K562 (cell line): Measurements from ENCODE around the gene MEF2D. TPM values are rescaled to one million over a fixed set of nuclear protein-coding genes. Genes with fewer than 3 reads are reported as not detected.
A peak's percentile ranks its signal among the peaks of the same experiment; 100 is the strongest.

Experiments
- ATAC-seq: fragments of 200-7000 bp; cut with Tn5 transposase; 3 replicates; pipeline ENCODE4 v1.9.1; 2020; ENCODE audit warnings: moderate library complexity
- BruUV-seq: library from RNA; stranded (reverse); fragments of 400-500 nt; replicated peaks from 2 replicates; lab custom pipeline; 2021; lab: Mats Ljungman, UMichigan
- CTCF ChIA-PET: fragments of 300-600 bp; formaldehyde crosslinking; extraction: SDS; loops from one replicate; lab custom pipeline; 2021; ENCODE audit warnings: low intra/inter-chr PET ratio; lab: Yijun Ruan, JAX
- POLR2A ChIA-PET: fragments of 300-600, 350-650 bp; sonication (Branson Sonifier 250); formaldehyde crosslinking; extraction: SDS; loops from one replicate; lab custom pipeline; 2021; ENCODE audit warnings: antibody characterized with exemption, inconsistent platforms; lab: Yijun Ruan, JAX
- DNase-seq, 4 experiments: peaks; one replicate each; pipeline versions ENCODE4 v3.0.0 to v3.0.0-alpha.2; 2011 to 2018; ENCODE audit warnings: low spot score in 3 of 4, mixed read lengths in 3 of 4; ENCODE audit errors: extremely low read depth in 1 of 4
- FAIRE-seq: peaks from 2 replicates; lab custom pipeline; 2011; peaks lifted over from hg19 to GRCh38; lab: Jason Lieb, UNC
- H2AFZ ChIP-seq: 2 replicates; pipeline ENCODE4 v1.6.0; 2011; ENCODE audit warnings: low read depth, low read length, control low read depth, inconsistent platforms
- H3K27ac ChIP-seq: fragments of 200-600 bp; 3 replicates; pipeline ENCODE4 v1.8.0; 2011; ENCODE audit warnings: low read depth, mild to moderate bottlenecking, control low read depth, inconsistent platforms, low read length, moderate library complexity, mixed read lengths; ENCODE audit errors: extremely low read depth
- H3K27me3 ChIP-seq, 2 experiments: fragments of 300-600 bp in 1 of 2; 2 replicates in 1 of 2; 3 replicates in 1 of 2; pipeline versions ENCODE4 v1.6.0 to v1.8.0; 2011; ENCODE audit warnings: inconsistent platforms in 2 of 2, low read length in 2 of 2, mild to moderate bottlenecking in 1 of 2, mixed read lengths in 1 of 2, moderate library complexity in 1 of 2; ENCODE audit not compliant: control insufficient read depth in 2 of 2, insufficient read depth in 2 of 2
- H3K36me3 ChIP-seq: fragments of 300-600 bp; 3 replicates; pipeline ENCODE4 v1.8.0; 2011; ENCODE audit warnings: mild to moderate bottlenecking, low read length, inconsistent platforms; ENCODE audit not compliant: control insufficient read depth, insufficient read depth
- H3K4me1 ChIP-seq, 2 experiments: fragments of 200-600 bp in 1 of 2; replicated peaks in 1 of 2; 2 replicates in 1 of 2; 3 replicates in 1 of 2; pipeline versions ENCODE4 v1.5.1 to v1.8.0; 2011; ENCODE audit warnings: inconsistent platforms in 2 of 2, low read length in 2 of 2, mild to moderate bottlenecking in 1 of 2, mixed read lengths in 1 of 2, moderate library complexity in 1 of 2; ENCODE audit not compliant: control insufficient read depth in 2 of 2, insufficient read depth in 2 of 2
- H3K4me2 ChIP-seq: 2 replicates; pipeline ENCODE4 v1.6.1; 2011; ENCODE audit warnings: low read length, control low read depth, inconsistent platforms, mixed read lengths; ENCODE audit not compliant: insufficient read depth
- H3K4me3 ChIP-seq: fragments of 200-600 bp; sonication (generic), shearing (Covaris generic); 2 replicates; pipeline ENCODE4 v1.5.1; 2016; ENCODE audit warnings: control low read depth, inconsistent platforms
- H3K79me2 ChIP-seq: fragments of 200-600 bp; 3 replicates; pipeline ENCODE4 v1.8.0; 2011; ENCODE audit warnings: low read length, inconsistent platforms; ENCODE audit not compliant: control insufficient read depth, insufficient read depth
- H3K9ac ChIP-seq, 2 experiments: 2 replicates each; pipeline versions ENCODE4 v1.6.0 to v1.6.1; 2011; ENCODE audit warnings: low read depth in 2 of 2, low read length in 2 of 2, control low read depth in 1 of 2, inconsistent platforms in 1 of 2, mild to moderate bottlenecking in 1 of 2, mixed read lengths in 1 of 2; ENCODE audit not compliant: insufficient read depth in 1 of 2
- H3K9me1 ChIP-seq: one replicate; pipeline ENCODE4 v1.6.0; 2011; ENCODE audit warnings: inconsistent platforms, mild to moderate bottlenecking, low read length, moderate library complexity; ENCODE audit not compliant: control insufficient read depth, insufficient read depth
- H3K9me3 ChIP-seq: replicated peaks from 2 replicates; pipeline ENCODE4 v1.5.1; 2011; ENCODE audit warnings: low read depth, low read length, inconsistent platforms; ENCODE audit not compliant: control insufficient read depth, insufficient read depth
- H4K20me1 ChIP-seq: replicated peaks from 2 replicates; pipeline ENCODE4 v1.6.1; 2011; ENCODE audit warnings: low read length, inconsistent platforms, mixed read lengths; ENCODE audit not compliant: control insufficient read depth, insufficient read depth
- ARID1B ChIP-seq: fragments of 450-650 bp; IDR thresholded peaks from 2 replicates; pipeline ENCODE4 v1.6.1; 2016; ENCODE audit warnings: antibody characterized with exemption, mild to moderate bottlenecking, inconsistent platforms
- C11orf30 ChIP-seq: fragments of 450-650 bp; IDR thresholded peaks from 2 replicates; pipeline ENCODE4 v1.6.1; 2016; ENCODE audit warnings: low read depth, mild to moderate bottlenecking
- CBFA2T3 ChIP-seq: fragments of 450-650 bp; IDR thresholded peaks from 2 replicates; pipeline ENCODE4 v1.6.1; 2017
- DMBX1 ChIP-seq: fragments of 250-450 bp; sonication (Bioruptor Pico); IDR thresholded peaks from 2 replicates; pipeline ENCODE4 v1.8.0; 2022; ENCODE audit warnings: inconsistent platforms, mild to moderate bottlenecking, moderate library complexity, borderline replicate concordance
- DPF2 ChIP-seq: fragments of 450-650 bp; IDR thresholded peaks from 2 replicates; pipeline ENCODE4 v1.6.1; 2016
- FOXK1 ChIP-seq: sonication (generic); formaldehyde crosslinking; IDR thresholded peaks from 2 replicates; pipeline ENCODE4 v1.8.0; 2022; ENCODE audit warnings: missing genetic modification reagents, mild to moderate bottlenecking, borderline replicate concordance
- HNRNPLL ChIP-seq: fragments of 200-400 bp; formaldehyde crosslinking; IDR thresholded peaks from 2 replicates; pipeline ENCODE4 v1.6.1; 2017; ENCODE audit warnings: low read length, low read depth, mild to moderate bottlenecking; ENCODE audit not compliant: poor library complexity, severe bottlenecking
- ILF3 ChIP-seq: fragments of 450-650 bp; IDR thresholded peaks from 2 replicates; pipeline ENCODE4 v1.6.1; 2018; ENCODE audit warnings: antibody characterized with exemption, mild to moderate bottlenecking, moderate library complexity, borderline replicate concordance
- KDM4B ChIP-seq, 2 experiments: fragments of 450-650 bp in 1 of 2; sonication (generic) in 1 of 2; IDR thresholded peaks; 2 replicates each; pipeline ENCODE4 v1.6.1; 2016 to 2017; ENCODE audit warnings: borderline replicate concordance in 2 of 2, antibody characterized with exemption in 1 of 2, low read depth in 1 of 2, mild to moderate bottlenecking in 1 of 2
- KLF16 ChIP-seq: IDR thresholded peaks from 2 replicates; pipeline ENCODE4 v1.6.1; 2016; ENCODE audit warnings: antibody characterized with exemption
- LCOR ChIP-seq: sonication (generic); formaldehyde crosslinking; IDR thresholded peaks from 2 replicates; pipeline ENCODE4 v1.8.0; 2022; ENCODE audit warnings: mild to moderate bottlenecking, missing genetic modification reagents
- MBD2 ChIP-seq: sonication (generic); IDR thresholded peaks from 2 replicates; pipeline ENCODE4 v1.6.1; 2016; ENCODE audit warnings: low read depth, borderline replicate concordance
- MCM2 ChIP-seq: fragments of 450-650 bp; IDR thresholded peaks from 2 replicates; pipeline ENCODE4 v1.6.1; 2017; ENCODE audit warnings: low read depth, mild to moderate bottlenecking
- MTA1 ChIP-seq: fragments of 450-650 bp; IDR thresholded peaks from 2 replicates; pipeline ENCODE4 v1.6.1; 2017; ENCODE audit warnings: borderline replicate concordance
- POLR3G ChIP-seq: IDR thresholded peaks from 2 replicates; pipeline ENCODE4 v1.6.1; 2011; ENCODE audit not compliant: insufficient read length, insufficient replicate concordance; ENCODE audit errors: extremely low read depth
- RCOR1 ChIP-seq, 2 experiments: IDR thresholded peaks; 2 replicates each; pipeline ENCODE4 v1.6.1; 2012; ENCODE audit warnings: low read depth in 2 of 2, low read length in 2 of 2, borderline replicate concordance in 1 of 2, improper control_type of control experiment in 1 of 2
- SMC3 ChIP-seq: conservative IDR thresholded peaks from 2 replicates; pipeline ENCODE4 v1.6.1; 2011; ENCODE audit warnings: low read depth, low read length, improper control_type of control experiment; ENCODE audit not compliant: insufficient read depth
- SNRNP70 ChIP-seq: fragments of 200-400 bp; formaldehyde crosslinking; optimal IDR thresholded peaks from 2 replicates; pipeline ENCODE3; 2017; ENCODE audit warnings: low read depth, low read length
- STAT5A ChIP-seq: IDR thresholded peaks from 2 replicates; pipeline ENCODE4 v1.6.1; 2012; ENCODE audit warnings: low read length, inconsistent platforms, borderline replicate concordance
- TAL1 ChIP-seq: fragments of 450-650 bp; IDR thresholded peaks from 2 replicates; pipeline ENCODE4 v1.6.1; 2016; ENCODE audit warnings: mild to moderate bottlenecking
- TCF3 ChIP-seq: sonication (generic); formaldehyde crosslinking; IDR thresholded peaks from 2 replicates; pipeline ENCODE4 v1.4.0; 2020; ENCODE audit warnings: mild to moderate bottlenecking, missing genetic modification reagents
- ZFP30 ChIP-seq: fragments of 250-450 bp; sonication (Bioruptor Pico); IDR thresholded peaks from 2 replicates; pipeline ENCODE4 v1.8.0; 2022; ENCODE audit warnings: moderate library complexity, mild to moderate bottlenecking, inconsistent platforms, borderline replicate concordance
- ZNF280A ChIP-seq: fragments of 450-650 bp; IDR thresholded peaks from 2 replicates; pipeline ENCODE4 v1.6.1; 2018; ENCODE audit warnings: mild to moderate bottlenecking, low read depth; ENCODE audit not compliant: partially characterized antibody
- WGBS: fragments of 100-300 bp; shearing (Covaris generic); methylation state at CpG from one replicate; pipeline ENCODE4 v1.1.6; 2016; ENCODE audit warnings: low coverage, mixed read lengths; ENCODE audit not compliant: insufficient coverage; ENCODE audit errors: missing lambda C conversion rate; 5-methylcytosine and 5-hydroxymethylcytosine counted together
- in situ Hi-C: fragments of 300-500 bp; cut with MboI; formaldehyde crosslinking; loops from 4 replicates; pipeline ENCODE4 v1.15.0; 2018; ENCODE audit warnings: inconsistent platforms, mixed read lengths
- intact Hi-C: fragments of 100-400 bp; cut with micrococcal nuclease; formaldehyde crosslinking; loops from 2 replicates; pipeline ENCODE4 v1.14.2; 2022
- polyA plus RNA-seq, 8 experiments: library from polyadenylated mRNA; depleted of rRNA in 4 of 8; stranded (reverse) in 5 of 8; unstranded in 3 of 8; fragments of >200 nt; fragmentation: Nextera tagmentation in 2 of 8; fragmentation: Illumina TruSeq in 1 of 8; extraction: Ambion mirVana in 2 of 8; extraction: Trizol in 1 of 8; gene quantifications; 2 replicates each; pipeline versions ENCODE4 v1.2.1 to v1.2.3, GENCODE V29; 2011 to 2014; ENCODE audit warnings: inconsistent platforms in 1 of 8, missing spikeins in 1 of 8
- total RNA-seq, 7 experiments: library from RNA; depleted of rRNA in 6 of 7; stranded (reverse); fragments of >200 nt in 6 of 7; fragmentation: Illumina TruSeq in 2 of 7; extraction: Trizol in 2 of 7; gene quantifications; 2 replicates each; pipeline versions ENCODE4 v1.2.1 to v1.2.3, GENCODE V29; 2011 to 2021; ENCODE audit warnings: low replicate concordance in 1 of 7
- TF ChIP-seq, protein P1 (sequence below): fragments of 450-650 bp; IDR thresholded peaks from 2 replicates; pipeline ENCODE4 v1.6.1; 2016; ENCODE audit warnings: missing biosample characterization, missing genetic modification characterization

The MEF2D gene
- total and polyA plus RNA-seq, 9 of the 15 experiments (the other 6 are each of a cell fraction or from before 2014, with no cell fraction given) = 0.10 to 19.5 (median 2.6) TPM

DNA sequence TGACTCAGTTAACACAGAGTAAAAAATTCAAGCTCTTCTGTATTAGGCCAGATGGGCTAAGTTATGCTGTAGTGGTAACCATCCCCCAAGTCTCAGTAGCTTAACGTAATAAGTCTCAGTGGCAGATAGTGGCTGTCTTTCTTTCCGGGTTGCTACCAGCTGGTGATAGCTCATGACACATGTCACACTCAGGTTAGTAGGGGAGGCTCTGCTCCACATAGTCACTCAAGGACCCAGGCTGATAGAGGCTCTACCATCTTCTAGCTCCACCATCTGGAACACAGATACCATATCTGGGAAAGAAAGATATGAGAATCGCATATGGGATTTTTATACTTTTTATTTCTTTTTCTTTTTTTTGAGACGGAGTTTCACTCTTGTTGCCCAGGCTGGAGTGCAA lies 16.2 kb upstream of the MEF2D start:
- Histone ChIP-seq H3K36me3 (no peaks in the 10 kb centered on the region), H3K4me1 (peaks cover 0 to 2% of the 10 kb centered on the region in 2 experiments; a peak in 1 of 5 replicates), H3K79me2 (no peaks in the 10 kb centered on the region), H3K4me3 (no peak overlapping the region), H3K9me3 (no peaks in the 10 kb centered on the region), H3K27me3 (peaks cover 0 to 5% of the 10 kb centered on the region in 2 experiments; a peak in 2 of 5 replicates), H4K20me1 (no peaks in the 10 kb centered on the region), H3K4me2 (no peak overlapping the region), H3K27ac (no peak overlapping the region), H2AFZ (0 out of 2 replicates have a peak overlapping the region, but pooled peaks have one; percentile 33), H3K9me1 (no peaks in the 10 kb centered on the region), H3K9ac (no peak overlapping the region)
- ChIA-PET CTCF (interaction anchor here (0.6 kb wide), 1 partner anchor 210 kb away, joined by 3 read pairs; no protein-coding TSS in a partner anchor), POLR2A (interaction anchor here (0.7 to 1.3 kb wide), 3 partner anchors 8 to 26 kb away, joined by 3 to 4 read pairs (median 3); no protein-coding TSS in a partner anchor)
- in situ Hi-C loops = no loop called here
- 21% methylated on average over 4 of the region's 4 CpGs for WGBS
- FAIRE-seq (no peak), ATAC-seq (peak; percentile 74), DNase-seq (peak in 2 of 4 experiments; percentile 41 to 64)
- intact Hi-C loops = no loop called here
- BruUV-seq = no TSS peak
- no peak for TF ChIP-seq SNRNP70
- no peak for TF ChIP-seq LCOR (CRISPR knock-in tag)
- no peak for TF ChIP-seq MBD2
- no peak for TF ChIP-seq MTA1
- TF ChIP-seq DMBX1 (CRISPR knock-in tag) = no peak
- TF ChIP-seq STAT5A = no peak
- TF ChIP-seq, protein P1, sequence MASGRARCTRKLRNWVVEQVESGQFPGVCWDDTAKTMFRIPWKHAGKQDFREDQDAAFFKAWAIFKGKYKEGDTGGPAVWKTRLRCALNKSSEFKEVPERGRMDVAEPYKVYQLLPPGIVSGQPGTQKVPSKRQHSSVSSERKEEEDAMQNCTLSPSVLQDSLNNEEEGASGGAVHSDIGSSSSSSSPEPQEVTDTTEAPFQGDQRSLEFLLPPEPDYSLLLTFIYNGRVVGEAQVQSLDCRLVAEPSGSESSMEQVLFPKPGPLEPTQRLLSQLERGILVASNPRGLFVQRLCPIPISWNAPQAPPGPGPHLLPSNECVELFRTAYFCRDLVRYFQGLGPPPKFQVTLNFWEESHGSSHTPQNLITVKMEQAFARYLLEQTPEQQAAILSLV = no peak
- TF ChIP-seq ZNF280A = no peak
- no peak for TF ChIP-seq POLR3G
- peak; percentile 85 for TF ChIP-seq CBFA2T3
- 0 out of 2 replicates have a peak, but pooled peaks have one; percentile 22 for TF ChIP-seq DPF2
- TF ChIP-seq MCM2 = no peak
- TF ChIP-seq C11orf30 = no peak
- TF ChIP-seq RCOR1 (IDR thresholded peaks at IDR 0.05; ENCODE audit: borderline replicate concordance in 1 of 2, low read depth in 2 of 2, low read length in 2 of 2) = no peak
- TF ChIP-seq KLF16 = peak; percentile 49; the same call in 1 of the 2 replicates
- TF ChIP-seq TAL1 = peak; percentile 65
- no peak for TF ChIP-seq FOXK1
- no peak for TF ChIP-seq SMC3
- peak; percentile 45; the same call in 1 of the 2 replicates for TF ChIP-seq TCF3 (CRISPR knock-in tag)
- TF ChIP-seq ILF3 = no peak
- TF ChIP-seq ZFP30 (CRISPR knock-in tag) = no peak
- no peak for TF ChIP-seq HNRNPLL
- TF ChIP-seq ARID1B = peak; percentile 62
- no peak for TF ChIP-seq KDM4B (IDR thresholded peaks at IDR 0.05; ENCODE audit: borderline replicate concordance in 2 of 2, low read depth in 1 of 2)
